Measurements from ENCODE around the gene DNAH14. TPM values are rescaled to one million over a fixed set of nuclear protein-coding genes. Genes with fewer than 3 reads are reported as not detected.
"Not testable (repeated sequence)": the region's sequence is repeated elsewhere in the genome, so short reads cannot be mapped to it uniquely, and the experiment has no call there.

DNAH14 gene
- total RNA-seq, 1 donor from 2014 or later, result 84.7 TPM

- Mint-ChIP-seq H3K4me1 (no peaks in the 10 kb centered on the region), H3K27ac (no peak overlapping the region), H3K9me3 (peaks cover 20% of the 10 kb centered on the region), H3K36me3 (peaks cover 15% of the 10 kb centered on the region), H3K4me3 (no peak overlapping the region), H3K27me3 (ENCODE audit: low read depth) (no peaks in the 10 kb centered on the region)
- no peak for DNase-seq (ENCODE audit: low spot score in 2 of 2, unreplicated experiment in 2 of 2)
- TF ChIP-seq CTCF (IDR thresholded peaks at IDR 0.05; ENCODE audit: unreplicated experiment), result no peak
Measured at GRCh38 chr1:225300381-225300780, 370.9 kb downstream of the DNAH14 start.

- no peak for TF ChIP-seq CTCF (IDR thresholded peaks at IDR 0.05; ENCODE audit: unreplicated experiment)
- H3K36me3 Mint-ChIP-seq, result peaks cover 3% of the 10 kb centered on the region
- H3K4me3 Mint-ChIP-seq, result no peak overlapping the region
Measured at GRCh38 chr1:225304996-225305395, 375.5 kb downstream of the DNAH14 start.

GRCh38 chr1:225310544-225310943 is 381.1 kb downstream of the DNAH14 start:
- H3K27me3 Mint-ChIP-seq (ENCODE audit: low read depth); H3K4me3 Mint-ChIP-seq; H3K4me1 Mint-ChIP-seq; DNase-seq (ENCODE audit: low spot score in 2 of 2, unreplicated experiment in 2 of 2): not testable (repeated sequence)
- H3K27ac Mint-ChIP-seq, result peak overlapping the region; percentile 23
- H3K9me3 Mint-ChIP-seq, result peaks cover 39% of the 10 kb centered on the region
- H3K36me3 Mint-ChIP-seq, result peaks cover 29% of the 10 kb centered on the region

More at GRCh38 chr1:225304996-225305395, 375.5 kb downstream of the DNAH14 start:
- no peak overlapping the region for H3K27ac Mint-ChIP-seq
- H3K9me3 Mint-ChIP-seq, result no peaks in the 10 kb centered on the region
- DNase-seq (ENCODE audit: low spot score in 2 of 2, unreplicated experiment in 2 of 2), result no peak
- no peaks in the 10 kb centered on the region for H3K27me3 Mint-ChIP-seq (ENCODE audit: low read depth)
- H3K4me1 Mint-ChIP-seq, result no peaks in the 10 kb centered on the region

GRCh38 chr1:225318706-225319575 is 389.5 kb downstream of the DNAH14 start:
- DNase-seq (ENCODE audit: low spot score in 2 of 2, unreplicated experiment in 2 of 2), result no peak
- Mint-ChIP-seq H3K27ac (no peak overlapping the region), H3K4me1 (no peaks in the 10 kb centered on the region), H3K27me3 (ENCODE audit: low read depth) (no peaks in the 10 kb centered on the region), H3K9me3 (peaks cover 14% of the 10 kb centered on the region), H3K36me3 (peaks cover 11% of the 10 kb centered on the region), H3K4me3 (no peak overlapping the region)
- peak; percentile 64 for TF ChIP-seq CTCF (IDR thresholded peaks at IDR 0.05; ENCODE audit: unreplicated experiment)

- no peak overlapping the region for H3K4me3 Mint-ChIP-seq
- H3K9me3 Mint-ChIP-seq, result peaks cover 5% of the 10 kb centered on the region
- no peak for DNase-seq (ENCODE audit: low spot score in 2 of 2, unreplicated experiment in 2 of 2)
- no peak overlapping the region for H3K27ac Mint-ChIP-seq
- peaks cover 6% of the 10 kb centered on the region for H3K36me3 Mint-ChIP-seq
- no peaks in the 10 kb centered on the region for H3K4me1 Mint-ChIP-seq
- no peaks in the 10 kb centered on the region for H3K27me3 Mint-ChIP-seq (ENCODE audit: low read depth)
- no peak for TF ChIP-seq CTCF (IDR thresholded peaks at IDR 0.05; ENCODE audit: unreplicated experiment)
Measured at GRCh38 chr1:225319871-225320270, 390.4 kb downstream of the DNAH14 start.

- no peaks in the 10 kb centered on the region for H3K9me3 Mint-ChIP-seq
- H3K4me3 Mint-ChIP-seq, result no peak overlapping the region
- H3K36me3 Mint-ChIP-seq, result peaks cover 4% of the 10 kb centered on the region
- no peaks in the 10 kb centered on the region for H3K4me1 Mint-ChIP-seq
- DNase-seq (ENCODE audit: low spot score in 2 of 2, unreplicated experiment in 2 of 2), result no peak
- no peaks in the 10 kb centered on the region for H3K27me3 Mint-ChIP-seq (ENCODE audit: low read depth)
- H3K27ac Mint-ChIP-seq, result no peak overlapping the region
- TF ChIP-seq CTCF (IDR thresholded peaks at IDR 0.05; ENCODE audit: unreplicated experiment), result no peak
Measured at GRCh38 chr1:225321784-225322183, 392.3 kb downstream of the DNAH14 start.

Measured in mesothelial cell of epicardium (in vitro differentiated cells).